Iris pigment epithelial cell (primary cell): Measurements from ENCODE around the gene ARHGEF25.
"Not testable (repeated sequence)": the region's sequence is repeated elsewhere in the genome, so short reads cannot be mapped to it uniquely, and the experiment has no call there.

ENCODE experiments used
- DNase-seq: peaks from one replicate; pipeline ENCODE4 v3.0.0-alpha.2; 2011; ENCODE audit warnings: low read depth

ARHGEF25 gene

DNA sequence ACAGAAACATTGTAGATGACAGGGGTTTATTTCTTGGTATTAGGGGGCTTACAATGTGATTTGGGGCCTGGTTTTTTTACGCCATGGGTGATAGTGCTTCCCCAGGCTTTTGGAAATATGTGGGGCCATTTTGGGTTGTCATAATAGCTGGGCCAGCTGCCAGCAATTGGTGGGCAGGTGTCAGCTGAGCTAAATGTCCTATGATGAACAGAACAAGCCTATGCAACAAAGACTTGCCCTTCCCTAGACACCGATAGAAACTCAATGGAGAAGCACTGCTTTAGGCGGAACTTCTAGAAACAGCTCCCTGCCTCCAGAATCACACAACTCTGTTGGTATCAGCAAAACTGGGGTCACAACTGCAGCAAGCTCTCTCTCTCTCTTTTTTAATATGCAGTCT lies 26.9 kb downstream of the ARHGEF25 start:
- no peak for DNase-seq

DNA sequence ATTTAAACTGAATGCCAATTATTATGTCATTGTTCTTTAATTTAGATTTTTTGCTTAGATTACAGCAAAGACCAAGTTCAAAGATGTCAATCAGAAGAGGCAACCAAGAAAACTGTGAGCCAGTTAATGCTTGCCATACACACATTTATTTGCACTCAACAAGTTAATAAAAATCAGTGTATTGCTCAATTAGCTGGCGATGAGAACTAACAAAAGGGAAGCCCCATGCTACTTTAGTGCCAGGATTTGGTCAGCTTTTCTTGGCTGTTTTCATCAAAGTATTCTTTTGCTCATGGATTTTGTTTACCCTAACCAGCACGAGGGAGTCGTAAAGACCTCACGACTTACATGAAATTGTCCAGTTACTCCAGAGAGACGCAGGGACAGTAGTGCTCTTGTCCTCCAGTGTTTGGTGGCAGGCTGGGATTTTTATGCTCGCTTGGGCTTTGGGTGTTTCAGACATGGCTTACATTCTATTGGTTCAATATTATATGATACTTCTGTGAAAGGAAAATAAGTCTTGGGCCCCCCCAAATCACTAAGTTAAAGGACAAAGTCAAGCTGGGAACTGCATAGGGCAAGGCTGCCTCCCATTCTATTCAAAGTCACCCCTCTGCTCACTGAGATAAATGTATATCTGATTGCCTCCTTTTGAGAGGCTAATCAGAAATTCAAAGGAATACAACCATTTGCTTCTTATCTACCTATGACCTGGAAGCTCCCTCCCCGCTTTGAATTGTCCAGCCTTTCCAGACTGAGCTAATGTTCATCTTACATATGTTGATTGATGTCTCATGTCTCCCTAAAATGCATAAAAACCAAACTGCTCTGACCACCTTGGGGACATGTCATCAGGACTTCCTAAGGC lies 29.2 kb downstream of the ARHGEF25 start:
- DNase-seq, result no peak

DNA sequence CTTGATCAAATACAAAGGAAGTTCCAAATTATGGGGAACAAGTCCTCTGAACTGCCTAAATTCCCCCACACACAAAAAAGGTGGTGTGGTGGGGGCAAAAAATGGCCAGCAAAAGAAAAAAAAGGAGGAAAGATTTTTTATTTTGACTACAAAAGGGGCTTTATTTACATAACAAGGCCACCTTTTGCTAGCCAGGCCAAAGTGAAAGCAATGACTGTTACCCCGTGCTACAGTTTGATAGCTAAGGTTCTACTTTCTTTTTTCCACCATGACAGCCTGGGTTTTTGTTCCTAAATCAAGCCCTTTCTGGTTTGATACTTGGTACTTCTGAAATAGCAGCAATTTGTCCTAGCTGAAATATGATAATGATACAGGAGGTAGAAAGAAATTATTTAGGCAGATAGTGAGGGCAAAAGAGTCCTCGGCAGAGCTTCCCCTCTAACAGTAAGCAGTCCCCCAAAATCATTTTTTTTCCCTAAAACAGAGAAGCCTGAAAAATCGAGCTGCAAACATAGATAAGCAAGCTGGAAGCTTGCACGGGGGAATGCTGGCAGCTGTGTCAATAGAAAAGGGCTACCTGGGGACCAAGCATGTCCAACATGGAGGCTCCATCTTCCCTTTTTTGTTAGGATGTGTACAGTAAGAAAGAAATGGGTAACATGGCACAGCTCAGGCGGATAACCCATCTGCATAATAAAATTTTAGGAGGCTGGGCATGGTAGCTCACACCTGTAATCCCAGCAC lies 30.6 kb downstream of the ARHGEF25 start:
- DNase-seq, result no peak

DNA sequence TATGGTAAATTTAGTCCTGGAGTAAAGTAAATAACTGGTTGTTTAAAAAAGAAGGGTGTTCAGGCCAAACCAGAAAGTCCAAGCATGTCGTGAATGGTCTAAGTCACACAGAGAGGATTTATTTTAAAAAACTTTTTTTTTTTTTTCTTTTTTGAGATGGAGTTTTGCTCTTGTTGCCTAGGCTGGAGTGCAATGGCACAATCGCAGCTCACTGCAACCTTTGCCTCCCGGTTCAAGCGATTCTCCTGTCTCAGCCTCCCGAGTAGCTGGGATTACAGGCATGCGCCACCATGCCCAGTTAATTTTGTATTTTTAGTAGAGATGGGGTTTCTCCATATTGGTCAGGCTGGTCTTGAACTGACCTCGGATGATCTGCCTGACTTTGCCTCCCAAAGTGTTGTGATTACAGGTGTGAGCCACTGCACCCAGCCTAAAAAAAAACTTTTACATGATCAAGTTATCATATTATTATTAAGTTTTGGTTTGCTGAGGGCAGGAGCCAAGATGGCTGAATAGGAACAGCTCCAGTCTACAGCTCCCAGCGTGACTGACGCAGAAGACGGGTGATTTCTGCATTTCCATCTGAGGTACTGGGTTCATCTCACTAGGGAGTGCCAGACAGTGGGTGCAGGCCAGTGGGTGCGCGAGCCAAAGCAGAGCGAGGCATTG lies 34.9 kb downstream of the ARHGEF25 start:
- DNase-seq, result peak; percentile 9

DNA sequence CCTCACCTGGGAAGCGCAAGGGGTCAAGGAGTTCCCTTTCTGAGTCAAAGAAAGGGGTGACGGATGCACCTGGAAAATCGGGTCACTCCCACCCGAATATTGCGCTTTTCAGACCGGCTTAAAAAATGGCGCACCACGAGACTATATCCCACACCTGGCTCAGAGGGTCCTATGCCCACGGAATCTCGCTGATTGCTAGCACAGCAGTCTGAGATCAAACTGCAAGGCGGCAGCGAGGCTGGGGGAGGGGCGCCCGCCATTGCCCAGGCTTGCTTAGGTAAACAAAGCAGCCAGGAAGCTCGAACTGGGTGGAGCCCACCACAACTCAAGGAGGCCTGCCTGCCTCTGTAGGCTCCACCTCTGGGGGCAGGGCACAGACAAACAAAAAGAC lies 35.4 kb downstream of the ARHGEF25 start:
- not testable (repeated sequence) for DNase-seq

DNA sequence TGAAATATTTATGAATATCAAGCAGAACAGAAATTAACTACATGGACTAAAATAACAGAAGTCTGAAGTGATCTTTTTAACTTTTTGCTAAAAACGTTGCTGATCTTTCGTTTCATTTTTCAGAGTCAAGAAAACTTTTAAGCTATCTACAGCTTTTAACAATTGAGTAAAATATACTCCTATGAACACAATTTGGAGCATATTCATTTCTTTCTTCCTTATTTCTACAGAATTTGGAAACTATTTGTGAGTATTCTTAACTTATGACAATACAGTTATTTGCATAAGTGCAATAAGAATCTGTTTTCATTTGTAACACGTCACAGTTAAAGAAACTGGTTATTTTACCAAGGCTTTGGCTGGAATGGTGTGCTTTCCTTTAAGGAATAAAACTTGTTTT lies 42.8 kb downstream of the ARHGEF25 start:
- DNase-seq, result no peak

DNA sequence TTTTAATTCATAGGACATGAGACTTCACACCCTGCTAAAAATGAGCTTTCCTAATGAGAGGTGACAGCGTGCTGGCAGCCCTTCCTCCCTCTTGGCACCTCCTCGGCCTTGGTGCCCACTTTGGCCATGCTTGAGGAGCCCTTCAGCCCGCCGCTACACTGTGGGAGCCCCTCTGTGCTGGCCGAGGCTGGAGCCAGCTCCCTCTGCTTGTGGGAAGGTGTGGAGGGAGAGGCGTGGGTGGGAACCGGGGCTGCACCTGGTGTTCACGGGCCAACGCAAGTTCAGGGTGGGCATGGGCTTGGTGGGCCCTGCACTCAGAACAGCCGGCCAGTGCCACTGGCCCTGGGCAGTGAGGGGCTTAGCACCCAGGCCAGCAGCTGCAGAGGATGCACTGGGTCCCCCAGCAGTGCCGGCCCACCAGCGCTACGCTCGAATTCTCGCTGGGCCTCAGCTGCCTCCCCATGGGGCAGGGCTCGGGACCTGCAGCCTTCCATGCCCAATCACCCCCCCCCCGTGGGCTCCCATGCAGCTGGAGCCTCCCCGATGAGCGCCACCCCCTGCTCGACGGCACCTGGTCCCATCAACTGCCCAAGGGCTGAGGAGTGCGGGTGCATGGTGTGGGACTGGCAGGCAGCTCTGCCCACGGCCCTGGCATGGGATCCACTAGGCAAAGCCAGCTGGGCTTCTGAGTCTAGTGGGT lies 44.5 kb downstream of the ARHGEF25 start:
- DNase-seq, result no peak

DNA sequence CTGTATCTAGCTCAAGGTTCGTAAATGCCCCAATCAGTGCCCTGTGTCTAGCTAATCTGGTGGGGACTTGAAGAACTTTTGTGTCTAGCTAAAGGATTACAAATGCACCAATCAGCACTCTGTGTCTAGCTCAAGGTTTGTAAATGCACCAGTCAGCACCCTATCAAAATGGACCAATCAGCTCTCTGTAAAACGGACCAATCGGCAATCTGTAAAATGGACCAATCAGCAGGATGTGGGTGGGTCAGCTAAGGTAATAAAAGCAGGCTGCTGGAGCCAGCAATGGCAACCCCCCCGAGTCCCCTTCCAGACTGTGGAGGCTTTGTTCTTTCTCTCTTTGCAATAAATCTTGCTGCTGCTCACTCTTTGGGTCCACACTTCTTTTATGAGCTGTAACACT lies 45.2 kb downstream of the ARHGEF25 start:
- not testable (repeated sequence) for DNase-seq

DNA sequence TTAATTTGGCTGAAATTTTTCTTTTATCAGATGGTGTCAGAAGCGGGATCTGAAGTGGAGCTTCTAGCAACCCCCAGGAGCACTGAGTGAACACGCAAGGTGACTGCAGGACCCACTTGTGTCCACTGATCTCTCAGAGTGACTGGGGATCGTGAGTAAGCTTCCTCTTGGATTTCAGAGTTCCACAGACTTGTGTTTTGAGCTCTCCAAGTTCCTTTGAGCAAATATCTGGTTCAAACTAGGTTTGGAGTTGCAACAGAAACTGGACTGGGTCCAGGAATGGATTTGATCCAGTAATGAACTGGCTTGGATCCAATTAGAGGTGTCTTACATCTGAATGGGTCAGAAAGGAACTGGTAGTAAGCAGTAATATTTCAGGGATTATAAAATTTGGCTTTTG lies 46.5 kb downstream of the ARHGEF25 start:
- peak; percentile 69 for DNase-seq

DNA sequence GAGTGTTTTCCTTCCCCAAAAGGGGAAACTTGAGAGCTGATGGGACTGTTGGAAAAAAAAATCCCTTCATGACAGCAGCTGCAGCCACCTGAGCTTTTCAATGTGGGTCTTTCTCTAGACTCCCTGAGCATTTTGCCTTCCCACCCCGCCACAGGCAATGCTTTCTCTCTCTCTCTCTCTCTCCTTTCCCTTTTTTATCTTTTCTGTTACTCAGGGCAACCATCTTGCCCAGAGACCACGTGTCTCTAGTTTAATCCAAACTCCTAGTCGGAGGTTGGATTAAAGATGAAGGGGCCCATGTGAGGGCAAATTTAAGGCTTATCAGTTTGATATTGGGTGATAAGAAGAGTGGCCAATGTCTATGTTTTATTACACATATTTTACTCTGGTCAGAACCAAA lies 47.7 kb downstream of the ARHGEF25 start:
- DNase-seq, result no peak

DNA sequence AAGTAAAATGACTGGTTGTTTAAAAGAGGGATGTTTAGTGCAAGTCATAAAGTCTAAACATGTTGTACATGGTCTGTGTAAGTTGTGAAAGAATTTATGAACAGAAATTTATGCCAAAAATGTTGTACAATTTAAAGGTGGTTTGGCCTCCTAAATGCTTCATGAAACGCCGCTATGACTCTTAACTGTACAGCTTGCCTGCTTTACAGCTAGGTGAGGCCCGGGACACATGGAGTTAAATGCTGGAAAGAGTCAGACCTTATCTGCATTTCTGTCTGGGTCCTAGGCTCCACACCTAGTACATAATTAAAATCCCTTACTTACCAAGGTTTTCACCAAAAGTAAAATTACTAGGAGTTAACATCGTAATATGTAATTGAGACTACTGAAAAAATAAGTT lies 50.1 kb downstream of the ARHGEF25 start:
- DNase-seq, result no peak

DNA sequence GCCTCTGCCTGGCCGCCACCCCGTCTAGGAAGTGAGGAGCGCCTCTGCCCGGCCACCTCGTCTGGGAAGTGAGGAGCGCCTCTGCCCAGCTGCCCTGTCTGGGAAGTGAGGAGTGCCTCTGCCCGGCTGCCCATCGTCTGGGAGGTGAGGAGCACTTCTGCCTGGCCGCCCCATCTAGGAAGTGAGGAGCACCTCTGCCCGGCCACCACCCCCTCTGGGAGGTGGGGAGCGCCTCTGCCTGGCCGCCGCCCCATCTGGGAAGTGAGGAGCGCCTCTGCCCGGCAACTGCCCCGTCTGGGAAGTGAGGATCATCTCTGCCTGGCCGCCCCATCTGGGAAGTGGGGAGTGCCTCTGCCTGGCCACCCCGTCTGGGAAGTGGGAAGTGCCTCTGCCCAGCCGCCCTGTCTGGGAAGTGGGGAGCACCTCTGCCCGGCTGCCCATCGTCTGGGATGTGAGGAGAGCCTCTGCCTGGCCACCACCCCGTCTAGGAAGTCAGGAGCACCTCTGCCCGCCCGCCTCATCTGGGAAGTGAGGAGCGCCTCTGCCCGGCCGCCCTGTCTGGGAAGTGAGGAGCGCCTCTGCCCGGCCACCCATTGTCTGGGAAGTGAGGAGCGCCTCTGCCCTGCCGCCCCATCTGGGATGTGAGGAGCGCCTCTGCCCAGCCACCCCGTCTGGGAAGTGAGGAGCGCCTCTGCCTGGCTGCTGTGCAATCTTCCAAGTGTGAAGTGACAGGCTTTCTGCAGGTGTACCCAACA lies 54.0 kb downstream of the ARHGEF25 start:
- not testable (repeated sequence) for DNase-seq
